Neural cell (in vitro differentiated cells): Measurements from ENCODE around the gene FCER1A. TPM values are rescaled to one million over a fixed set of nuclear protein-coding genes. Genes with fewer than 3 reads are reported as not detected.

Source experiments
- H2AFZ ChIP-seq: fragments of 200-600, 300-800 bp; sonication (generic), shearing (Covaris generic); 2 replicates; pipeline ENCODE4 v1.6.0; 2014; ENCODE audit warnings: low read depth, mild to moderate bottlenecking, antibody characterized with exemption, low read length, moderate library complexity
- H3F3A ChIP-seq: fragments of 200-600 bp; shearing (Covaris generic); 2 replicates; pipeline ENCODE4 v1.6.1; 2016; ENCODE audit warnings: mild to moderate bottlenecking, moderate library complexity, mixed read lengths, antibody characterized with exemption, low read length; ENCODE audit not compliant: insufficient read depth, poor library complexity, severe bottlenecking
- H3K27ac ChIP-seq: fragments of 200-600, 300-800 bp; sonication (generic), shearing (Covaris generic); 2 replicates; pipeline ENCODE4 v1.5.1; 2014; ENCODE audit warnings: mild to moderate bottlenecking, low read length, moderate library complexity
- H3K27me3 ChIP-seq: fragments of 300-800, 200-600 bp; sonication (generic), shearing (Covaris generic); 2 replicates; pipeline ENCODE4 v1.6.0; 2014; ENCODE audit warnings: mild to moderate bottlenecking, low read depth, low read length, moderate library complexity; ENCODE audit not compliant: insufficient read depth
- H3K36me3 ChIP-seq: fragments of 300-800, 200-600 bp; sonication (generic), shearing (Covaris generic); 2 replicates; pipeline ENCODE4 v1.5.1; 2014; ENCODE audit warnings: mild to moderate bottlenecking, antibody characterized with exemption, low read length, moderate library complexity; ENCODE audit not compliant: insufficient read depth
- H3K4me2 ChIP-seq: fragments of 300-800, 200-600 bp; sonication (generic), shearing (Covaris generic); 2 replicates; pipeline ENCODE4 v1.6.0; 2014; ENCODE audit warnings: mild to moderate bottlenecking, low read length
- H3K4me3 ChIP-seq: fragments of 300-800, 200-600 bp; sonication (generic), shearing (Covaris generic); 2 replicates; pipeline ENCODE4 v1.5.1; 2014; ENCODE audit warnings: mild to moderate bottlenecking, low read length, moderate library complexity
- H3K79me2 ChIP-seq: fragments of 200-600 bp; shearing (Covaris generic); replicated peaks from 2 replicates; pipeline ENCODE4 v1.6.0; 2014; ENCODE audit warnings: mild to moderate bottlenecking, low read length, moderate library complexity; ENCODE audit not compliant: insufficient read depth
- H3K9ac ChIP-seq: fragments of 300-800, 200-600 bp; sonication (generic), shearing (Covaris generic); 2 replicates; pipeline ENCODE4 v1.6.1; 2016; ENCODE audit warnings: mild to moderate bottlenecking, low read length, mixed read lengths
- H3K9me2 ChIP-seq: fragments of 200-600 bp; shearing (Covaris generic); 2 replicates; pipeline ENCODE4 v1.6.1; 2016; ENCODE audit warnings: mild to moderate bottlenecking, low read length, mixed read lengths; ENCODE audit not compliant: insufficient read depth
- H3K9me3 ChIP-seq: fragments of 200-600, 300-800 bp; sonication (generic), shearing (Covaris generic); 2 replicates; pipeline ENCODE4 v1.6.1; 2016; ENCODE audit warnings: mild to moderate bottlenecking, mixed run types, low read length, moderate library complexity, mixed read lengths
- H4K20me1 ChIP-seq: fragments of 200-600 bp; shearing (Covaris generic); 2 replicates; pipeline ENCODE4 v1.6.1; 2016; ENCODE audit warnings: mild to moderate bottlenecking, mixed run types; ENCODE audit not compliant: insufficient read depth
- CTCF ChIP-seq: fragments of 450-650 bp; IDR thresholded peaks from 2 replicates; pipeline ENCODE4 v1.5.1; 2014; ENCODE audit warnings: antibody characterized with exemption, mild to moderate bottlenecking, moderate library complexity; ENCODE audit not compliant: poor library complexity, severe bottlenecking
- EP300 ChIP-seq: fragments of 450-650 bp; conservative IDR thresholded peaks from 2 replicates; pipeline ENCODE4 v1.6.1; 2014; ENCODE audit warnings: antibody characterized with exemption, mild to moderate bottlenecking, moderate library complexity; ENCODE audit not compliant: poor library complexity, severe bottlenecking
- EZH2 ChIP-seq: fragments of 200-600, 300-800 bp; shearing (Covaris generic), sonication (generic); IDR thresholded peaks from 2 replicates; pipeline ENCODE4 v1.6.1; 2014; ENCODE audit warnings: antibody characterized with exemption, low read length, borderline replicate concordance, mild to moderate bottlenecking; ENCODE audit not compliant: insufficient read depth, poor library complexity, severe bottlenecking
- MXI1 ChIP-seq: fragments of 450-650 bp; conservative IDR thresholded peaks from 2 replicates; pipeline ENCODE4 v1.6.1; 2014; ENCODE audit warnings: antibody characterized with exemption, mild to moderate bottlenecking; ENCODE audit not compliant: poor library complexity, severe bottlenecking
- POLR2AphosphoS5 ChIP-seq: IDR thresholded peaks from 2 replicates; pipeline ENCODE4 v1.6.1; 2012
- RAD21 ChIP-seq: fragments of 450-650 bp; conservative IDR thresholded peaks from 2 replicates; pipeline ENCODE4 v1.6.1; 2014; ENCODE audit warnings: antibody characterized with exemption, mild to moderate bottlenecking, moderate library complexity
- REST ChIP-seq: IDR thresholded peaks from 2 replicates; pipeline ENCODE4 v1.6.1; 2012; ENCODE audit warnings: borderline replicate concordance
- SMC3 ChIP-seq: fragments of 450-650 bp; conservative IDR thresholded peaks from 2 replicates; pipeline ENCODE4 v1.6.1; 2014; ENCODE audit warnings: antibody characterized with exemption, mild to moderate bottlenecking, moderate library complexity; ENCODE audit not compliant: poor library complexity
- TAF1 ChIP-seq: IDR thresholded peaks from 2 replicates; pipeline ENCODE4 v1.6.1; 2012; ENCODE audit warnings: low read depth
- polyA plus RNA-seq: library from polyadenylated mRNA; depleted of rRNA; stranded (reverse); fragments of >200 nt; gene quantifications from 2 replicates; pipeline ENCODE4 v1.2.3, GENCODE V29; 2014

FCER1A gene
- polyA plus RNA-seq, 1 donor from 2014 or later, result not detected

- H3K9me3 ChIP-seq, result no peaks in the 10 kb centered on the region
- no peak overlapping the region for H3K4me2 ChIP-seq
- H3K36me3 ChIP-seq, result no peaks in the 10 kb centered on the region
- H4K20me1 ChIP-seq, result no peaks in the 10 kb centered on the region
- H3K27me3 ChIP-seq, result no peaks in the 10 kb centered on the region
- no peaks in the 10 kb centered on the region for H3K9me2 ChIP-seq
- no peak overlapping the region for H3K27ac ChIP-seq
- no peaks in the 10 kb centered on the region for H3K79me2 ChIP-seq
- TF ChIP-seq REST (no peak), RAD21 (no peak), POLR2AphosphoS5 (no peak), EP300 (no peak), CTCF (no peak), EZH2 (no peak), MXI1 (no peak), SMC3 (no peak), TAF1 (no peak)
- no peak overlapping the region for H3K9ac ChIP-seq
- H3F3A ChIP-seq, result no peaks in the 10 kb centered on the region
- H2AFZ ChIP-seq, result no peak overlapping the region
- H3K4me3 ChIP-seq, result no peak overlapping the region
Observed at GRCh38 chr1:159261721-159262494, 40.2 kb upstream of the FCER1A start.

GRCh38 chr1:159266832-159267231 lies 35.3 kb upstream of the FCER1A start:
- Histone ChIP-seq H3K36me3 (no peaks in the 10 kb centered on the region), H3K27me3 (no peaks in the 10 kb centered on the region), H3K4me3 (no peak overlapping the region), H3K9me3 (no peaks in the 10 kb centered on the region), H4K20me1 (no peaks in the 10 kb centered on the region), H3K27ac (no peak overlapping the region), H3K9me2 (no peaks in the 10 kb centered on the region), H3K4me2 (no peak overlapping the region), H3K9ac (no peak overlapping the region), H3K79me2 (no peaks in the 10 kb centered on the region), H3F3A (no peaks in the 10 kb centered on the region), H2AFZ (no peak overlapping the region)
- TF ChIP-seq TAF1 (no peak), MXI1 (no peak), EP300 (no peak), REST (no peak), EZH2 (no peak), RAD21 (no peak), CTCF (no peak), POLR2AphosphoS5 (no peak), SMC3 (no peak)
